Esophagus muscularis mucosa (tissue), 3 donors: ENCODE data around the gene S100A7.

ENCODE experiments used
- CTCF ChIP-seq, 3 experiments: fragments of 200-600 bp in 2 of 3; fragments of 450-650 bp in 1 of 3; sonication (generic) in 2 of 3; IDR thresholded peaks; one replicate each; pipeline ENCODE4 v1.5.1; 2017 to 2019; ENCODE audit warnings: antibody characterized with exemption in 3 of 3, mild to moderate bottlenecking in 2 of 3, moderate library complexity in 1 of 3
- POLR2A ChIP-seq: fragments of 450-650 bp; IDR thresholded peaks from one replicate; pipeline ENCODE4 v1.6.1; 2017; ENCODE audit warnings: antibody characterized with exemption, moderate library complexity, mild to moderate bottlenecking, low read depth
- POLR2AphosphoS5 ChIP-seq, 2 donors: sonication (generic); formaldehyde crosslinking; IDR thresholded peaks; one replicate each; pipeline ENCODE4 v1.6.1; 2017; ENCODE audit warnings: antibody characterized with exemption in 2 of 2

GRCh38 chr1:153428073-153428638 is 32.3 kb downstream of the S100A7 start:
- TF ChIP-seq CTCF (IDR thresholded peaks at IDR 0.05) = no peak
- no peak for TF ChIP-seq POLR2A
- no peak for TF ChIP-seq POLR2AphosphoS5 (IDR thresholded peaks at IDR 0.05)
